Adrenal gland (tissue), 12 donors: ENCODE measurements around the gene DCK. TPM values are rescaled to one million over a fixed set of nuclear protein-coding genes. Genes with fewer than 3 reads are reported as not detected.
A peak's percentile ranks its signal among the peaks of the same experiment; 100 is the strongest.
"Not testable (repeated sequence)": the region's sequence is repeated elsewhere in the genome, so short reads cannot be mapped to it uniquely, and the experiment has no call there.

ENCODE experiments used
- DNase-seq, 7 donors: peaks; one replicate each; pipeline ENCODE4 v3.0.0-alpha.2; 2019 to 2020
- H3K27ac ChIP-seq, 5 donors: fragments of 200-600 bp; sonication (generic) in 4 of 5; 1 replicate in 3 of 5; 2 replicates in 2 of 5; pipeline versions ENCODE4 v1.5.1 to v1.8.0; 2016 to 2020; ENCODE audit warnings: mild to moderate bottlenecking in 1 of 5
- H3K27me3 ChIP-seq: fragments of 200-600 bp; 2 replicates; pipeline ENCODE4 v1.8.0; 2021
- H3K36me3 ChIP-seq, 2 donors: fragments of 200-600 bp; replicated peaks in 1 of 2; 1 replicate in 1 of 2; 2 replicates in 1 of 2; pipeline versions ENCODE4 v1.5.1 to v1.8.0; 2018 to 2022
- H3K4me1 ChIP-seq, 2 donors: fragments of 200-600 bp; replicated peaks in 1 of 2; 1 replicate in 1 of 2; 2 replicates in 1 of 2; pipeline versions ENCODE4 v1.5.1 to v1.8.0; 2018 to 2021
- H3K4me3 ChIP-seq, 4 donors: fragments of 200-600 bp; sonication (generic) in 3 of 4; one replicate each; pipeline ENCODE4 v1.5.1; 2016 to 2018
- H3K9me3 ChIP-seq, 3 donors: fragments of 200-600 bp; sonication (generic) in 1 of 3; replicated peaks in 1 of 3; 1 replicate in 2 of 3; 2 replicates in 1 of 3; pipeline versions ENCODE4 v1.5.1 to v1.8.0; 2016 to 2021
- POLR2A ChIP-seq, 2 donors: fragments of 450-650 bp; IDR thresholded peaks; one replicate each; pipeline ENCODE4 v1.6.1; 2017; ENCODE audit warnings: antibody characterized with exemption in 2 of 2, mild to moderate bottlenecking in 2 of 2, moderate library complexity in 1 of 2
- WGBS, 4 donors: extraction: QIAGEN DNeasy Blood & Tissue Kit in 2 of 4; methylation state at CpG; one replicate each; pipeline versions ENCODE4 v1.1.5 to v1.1.7; 2013 to 2017; 5-methylcytosine and 5-hydroxymethylcytosine counted together
- intact Hi-C, 2 donors: fragments of 100-400 bp; cut with DNase I; formaldehyde crosslinking; loops; one replicate each; pipeline versions ENCODE4 v1.14.1 to v1.15.0; 2022 to 2023
- polyA plus RNA-seq, 3 donors: library from polyadenylated mRNA; stranded (reverse); fragments of 200-250 nt in 2 of 3; fragments of 350-450 nt in 1 of 3; fragmentation: Illumina TruSeq in 1 of 3; extraction: RNeasy Lipid Tissue Mini Kit (QIAGEN cat#74804) in 1 of 3; gene quantifications; one replicate each; pipeline ENCODE4 v1.2.3, GENCODE V29; 2013 to 2014
- total RNA-seq, 9 donors: library from RNA; depleted of rRNA in 4 of 9; stranded (reverse); fragments of >200 nt in 4 of 9; fragments of 120-200 nt in 1 of 9; fragmentation: NEBNext Ultra II Directional in 1 of 9; extraction: Animal tissue kit (Norgen Biotek cat#: 25700) in 1 of 9; gene quantifications; one replicate each; pipeline versions ENCODE4 v1.1.0 to v1.2.4, GENCODE V29; 2013 to 2023
- TF ChIP-seq, protein P1 (sequence below), 6 experiments: fragments of 450-650 bp in 4 of 6; fragments of 200-600 bp in 2 of 6; sonication (generic) in 1 of 6; IDR thresholded peaks; 1 replicate in 5 of 6; 2 replicates in 1 of 6; pipeline versions ENCODE4 v1.5.1 to v1.8.0; 2016 to 2021; ENCODE audit warnings: antibody characterized with exemption in 6 of 6, mild to moderate bottlenecking in 2 of 6, moderate library complexity in 1 of 6
- donor health status: healthy with polysubstance abuse.
- donor health status: Bipolar disorder and iron deficiency.
- donor health status: DM: yes; HTN: yes; CAD: no.
- donor health status: DM: no; HTN: no; CAD: no.
- donor health status: DM: no; HTN: no; CAD: no.
- donor health status: DM: yes; HTN: yes; CAD: no.

DCK gene
- total and polyA plus RNA-seq, 12 donors: 2.5 to 21.0 (median 11.4) TPM

- Histone ChIP-seq H3K36me3 (no peaks in the 10 kb centered on the region), H3K27ac (peak overlapping the region in 1 of 5 donors; percentile 17), H3K4me1 (peaks cover 17 to 23% of the 10 kb centered on the region in 2 donors), H3K9me3 (no peaks in the 10 kb centered on the region), H3K27me3 (no peaks in the 10 kb centered on the region), H3K4me3 (no peak overlapping the region)
- WGBS, 4 donors: 6 to 8% (median 7%) methylated on average over 3 of the region's 3 CpGs
- intact Hi-C loops: loop anchor here in 1 of 2 donors (10.0 kb wide), 1 partner anchor 365 kb away; no protein-coding TSS in a partner anchor
- DNase-seq: no peak
- TF ChIP-seq POLR2A (IDR thresholded peaks at IDR 0.05): no peak
- TF ChIP-seq, protein P1, sequence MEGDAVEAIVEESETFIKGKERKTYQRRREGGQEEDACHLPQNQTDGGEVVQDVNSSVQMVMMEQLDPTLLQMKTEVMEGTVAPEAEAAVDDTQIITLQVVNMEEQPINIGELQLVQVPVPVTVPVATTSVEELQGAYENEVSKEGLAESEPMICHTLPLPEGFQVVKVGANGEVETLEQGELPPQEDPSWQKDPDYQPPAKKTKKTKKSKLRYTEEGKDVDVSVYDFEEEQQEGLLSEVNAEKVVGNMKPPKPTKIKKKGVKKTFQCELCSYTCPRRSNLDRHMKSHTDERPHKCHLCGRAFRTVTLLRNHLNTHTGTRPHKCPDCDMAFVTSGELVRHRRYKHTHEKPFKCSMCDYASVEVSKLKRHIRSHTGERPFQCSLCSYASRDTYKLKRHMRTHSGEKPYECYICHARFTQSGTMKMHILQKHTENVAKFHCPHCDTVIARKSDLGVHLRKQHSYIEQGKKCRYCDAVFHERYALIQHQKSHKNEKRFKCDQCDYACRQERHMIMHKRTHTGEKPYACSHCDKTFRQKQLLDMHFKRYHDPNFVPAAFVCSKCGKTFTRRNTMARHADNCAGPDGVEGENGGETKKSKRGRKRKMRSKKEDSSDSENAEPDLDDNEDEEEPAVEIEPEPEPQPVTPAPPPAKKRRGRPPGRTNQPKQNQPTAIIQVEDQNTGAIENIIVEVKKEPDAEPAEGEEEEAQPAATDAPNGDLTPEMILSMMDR (IDR thresholded peaks at IDR 0.05): peak; percentile 37 to 84 (median 60)
Observed at GRCh38 chr4:71009890-71010588, 16.6 kb downstream of the DCK start.

GRCh38 chr4:71011451-71011850 is 18.0 kb downstream of the DCK start:
- no peaks in the 10 kb centered on the region for H3K36me3 ChIP-seq
- WGBS, 4 donors: 44 to 68% (median 55%) methylated on average over 4 of the region's 4 CpGs
- intact Hi-C loops: no loop called here

GRCh38 chr4:71017391-71017790 is 23.9 kb downstream of the DCK start:
- H3K27ac ChIP-seq, H3K27me3 ChIP-seq, DNase-seq, H3K9me3 ChIP-seq, H3K4me1 ChIP-seq, H3K4me3 ChIP-seq, H3K36me3 ChIP-seq, intact Hi-C loops: not testable (repeated sequence)
- WGBS, 4 donors: 90 to 100% (median 96%) methylated on average over 2 of the region's 2 CpGs

More at GRCh38 chr4:71011451-71011850, 18.0 kb downstream of the DCK start:
- peak in 4 of 7 donors; percentile 33 to 58 (median 50) for DNase-seq
- Histone ChIP-seq H3K27me3 (no peaks in the 10 kb centered on the region), H3K9me3 (no peaks in the 10 kb centered on the region), H3K4me3 (no peak overlapping the region), H3K27ac (peak overlapping the region in 1 of 5 donors; percentile 7), H3K4me1 (peaks cover 17 to 20% of the 10 kb centered on the region in 2 donors)
- TF ChIP-seq, protein P1 (IDR thresholded peaks at IDR 0.05): no peak
- no peak for TF ChIP-seq POLR2A (IDR thresholded peaks at IDR 0.05)

GRCh38 chr4:71020611-71021010 is 27.2 kb downstream of the DCK start:
- WGBS, 4 donors: 19 to 31% (median 26%) methylated on average over 1 of the region's 1 CpG
- H3K27me3 ChIP-seq: no peaks in the 10 kb centered on the region
- no peaks in the 10 kb centered on the region for H3K9me3 ChIP-seq
- no peak overlapping the region for H3K4me3 ChIP-seq
- H3K36me3 ChIP-seq: no peaks in the 10 kb centered on the region
- H3K4me1 ChIP-seq: peaks cover 0 to 3% of the 10 kb centered on the region in 2 donors
- no peak overlapping the region for H3K27ac ChIP-seq
- TF ChIP-seq, protein P1 (IDR thresholded peaks at IDR 0.05): no peak
- no peak for TF ChIP-seq POLR2A (IDR thresholded peaks at IDR 0.05)
- peak in 1 of 7 donors; percentile 17 for DNase-seq
- intact Hi-C loops: no loop called here

- no peak overlapping the region for H3K4me3 ChIP-seq
- 77 to 89% (median 83%) methylated on average over 3 of the region's 3 CpGs for WGBS, 4 donors
- H3K27ac ChIP-seq: no peak overlapping the region
- H3K4me1 ChIP-seq: peaks cover 0 to 12% of the 10 kb centered on the region in 2 donors
- intact Hi-C loops: no loop called here
- H3K36me3 ChIP-seq: no peaks in the 10 kb centered on the region
- H3K27me3 ChIP-seq: no peaks in the 10 kb centered on the region
- no peak for TF ChIP-seq POLR2A (IDR thresholded peaks at IDR 0.05)
- TF ChIP-seq, protein P1 (IDR thresholded peaks at IDR 0.05): no peak
- no peak for DNase-seq
- no peaks in the 10 kb centered on the region for H3K9me3 ChIP-seq
Observed at GRCh38 chr4:71025654-71026053, 32.2 kb downstream of the DCK start.
